Measurements from ENCODE around the gene SCGB1C1. TPM values are rescaled to one million over a fixed set of nuclear protein-coding genes. Genes with fewer than 3 reads are reported as not detected.

SCGB1C1 gene
- total and polyA plus RNA-seq, 8 donors = not detected

GRCh38 chr11:208917-209260 is 16.0 kb downstream of the SCGB1C1 start:
- Histone ChIP-seq H3K4me1 (peaks cover 25 to 56% of the 10 kb centered on the region in 2 donors), H3K9me3 (no peaks in the 10 kb centered on the region), H3K4me3 (peak overlapping the region; percentile 97 to 100), H3K27ac (peak overlapping the region; percentile 99 to 100), H3K27me3 (no peaks in the 10 kb centered on the region), H3K36me3 (peaks cover 0 to 63% of the 10 kb centered on the region in 2 donors)
- ATAC-seq (peak; percentile 0), DNase-seq (peak in 1 of 4 donors; percentile 51)
- no peak for TF ChIP-seq CTCF (IDR thresholded peaks at IDR 0.05)
- intact Hi-C loops (cut with DNase I) = no loop called here

GRCh38 chr11:209275-210121 is 16.6 kb downstream of the SCGB1C1 start:
- peaks cover 0 to 63% of the 10 kb centered on the region in 2 donors for H3K36me3 ChIP-seq
- intact Hi-C loops (cut with DNase I) = no loop called here

GRCh38 chr11:210122-210802 is 17.4 kb downstream of the SCGB1C1 start:
- no peaks in the 10 kb centered on the region for H3K27me3 ChIP-seq
- intact Hi-C loops (cut with DNase I) = no loop called here
- peaks cover 0 to 63% of the 10 kb centered on the region in 2 donors for H3K36me3 ChIP-seq
- H3K27ac ChIP-seq = peak overlapping the region in 1 of 2 donors; percentile 100
- ATAC-seq (no peak), DNase-seq (no peak)
- H3K4me3 ChIP-seq = peak overlapping the region in 1 of 2 donors; percentile 97
- TF ChIP-seq CTCF (IDR thresholded peaks at IDR 0.05) = no peak
- H3K9me3 ChIP-seq = no peaks in the 10 kb centered on the region
- H3K4me1 ChIP-seq = peaks cover 25 to 42% of the 10 kb centered on the region in 2 donors

More at GRCh38 chr11:209275-210121, 16.6 kb downstream of the SCGB1C1 start:
- peak overlapping the region; percentile 99 to 100 for H3K27ac ChIP-seq
- no peaks in the 10 kb centered on the region for H3K27me3 ChIP-seq
- DNase-seq = no peak
- peaks cover 25 to 50% of the 10 kb centered on the region in 2 donors for H3K4me1 ChIP-seq
- H3K9me3 ChIP-seq = no peaks in the 10 kb centered on the region
- TF ChIP-seq CTCF (IDR thresholded peaks at IDR 0.05) = no peak
- H3K4me3 ChIP-seq = peak overlapping the region; percentile 97 to 100
- no peak for ATAC-seq

GRCh38 chr11:210803-211180 is 17.9 kb downstream of the SCGB1C1 start:
- Histone ChIP-seq H3K4me1 (peaks cover 24 to 37% of the 10 kb centered on the region in 2 donors), H3K27me3 (no peaks in the 10 kb centered on the region), H3K36me3 (peaks cover 0 to 64% of the 10 kb centered on the region in 2 donors), H3K4me3 (no peak overlapping the region), H3K27ac (no peak overlapping the region), H3K9me3 (no peaks in the 10 kb centered on the region)
- TF ChIP-seq CTCF (IDR thresholded peaks at IDR 0.05) = no peak
- DNase-seq = no peak
- ATAC-seq = no peak
- intact Hi-C loops (cut with DNase I) = no loop called here

- Histone ChIP-seq H3K4me3 (no peak overlapping the region), H3K9me3 (no peaks in the 10 kb centered on the region), H3K27ac (no peak overlapping the region), H3K27me3 (no peaks in the 10 kb centered on the region), H3K36me3 (peaks cover 0 to 70% of the 10 kb centered on the region in 2 donors), H3K4me1 (peaks cover 19 to 32% of the 10 kb centered on the region in 2 donors)
- intact Hi-C loops (cut with DNase I) = no loop called here
- no peak for TF ChIP-seq CTCF (IDR thresholded peaks at IDR 0.05)
- DNase-seq = no peak
- ATAC-seq = no peak
Measured at GRCh38 chr11:211295-211694, 18.4 kb downstream of the SCGB1C1 start.

All from left lung (tissue), 10 donors.